RWPE2 (cell line): Measurements from ENCODE around the gene GALR2.
"Not testable (repeated sequence)": the region's sequence is repeated elsewhere in the genome, so short reads cannot be mapped to it uniquely, and the experiment has no call there.

Experiments
- ATAC-seq: fragments of 200-7000 bp; cut with Tn5 transposase; 3 replicates; pipeline ENCODE4 v1.9.1; 2021; ENCODE audit warnings: low read depth
- DNase-seq: peaks from one replicate; pipeline ENCODE4 v3.0.0-alpha.2; 2020; ENCODE audit warnings: low spot score
- H3K27ac ChIP-seq: fragments of 450-650 bp; 2 replicates; pipeline ENCODE4 v1.5.1; 2017; ENCODE audit warnings: mild to moderate bottlenecking; ENCODE audit not compliant: poor library complexity, severe bottlenecking
- H3K27me3 ChIP-seq: fragments of 250-450 bp; sonication (Bioruptor Pico); 2 replicates; pipeline ENCODE4 v1.5.1; 2021; ENCODE audit warnings: mild to moderate bottlenecking, moderate library complexity; ENCODE audit not compliant: insufficient read depth, poor library complexity, severe bottlenecking
- H3K36me3 ChIP-seq: fragments of 250-450 bp; sonication (Bioruptor Pico); 2 replicates; pipeline ENCODE4 v1.5.1; 2020; ENCODE audit warnings: low read depth, mild to moderate bottlenecking, moderate library complexity
- H3K4me1 ChIP-seq: fragments of 250-450 bp; sonication (Bioruptor Pico); 2 replicates; pipeline ENCODE4 v1.5.1; 2021; ENCODE audit warnings: mild to moderate bottlenecking, moderate library complexity; ENCODE audit not compliant: insufficient read depth, poor library complexity, severe bottlenecking
- H3K4me3 ChIP-seq: fragments of 250-450 bp; sonication (Bioruptor Pico); 2 replicates; pipeline ENCODE4 v1.5.1; 2021; ENCODE audit warnings: mild to moderate bottlenecking, moderate library complexity; ENCODE audit not compliant: severe bottlenecking
- H3K9me3 ChIP-seq: fragments of 250-450 bp; sonication (Bioruptor Pico); 2 replicates; pipeline ENCODE4 v1.5.1; 2021; ENCODE audit warnings: mild to moderate bottlenecking, moderate library complexity; ENCODE audit not compliant: severe bottlenecking
- TF ChIP-seq, protein P1 (sequence below): fragments of 450-650 bp; IDR thresholded peaks from one replicate; pipeline ENCODE4 v1.5.1; 2017; ENCODE audit warnings: mild to moderate bottlenecking, moderate library complexity; ENCODE audit not compliant: poor library complexity, severe bottlenecking

GALR2 gene

DNA sequence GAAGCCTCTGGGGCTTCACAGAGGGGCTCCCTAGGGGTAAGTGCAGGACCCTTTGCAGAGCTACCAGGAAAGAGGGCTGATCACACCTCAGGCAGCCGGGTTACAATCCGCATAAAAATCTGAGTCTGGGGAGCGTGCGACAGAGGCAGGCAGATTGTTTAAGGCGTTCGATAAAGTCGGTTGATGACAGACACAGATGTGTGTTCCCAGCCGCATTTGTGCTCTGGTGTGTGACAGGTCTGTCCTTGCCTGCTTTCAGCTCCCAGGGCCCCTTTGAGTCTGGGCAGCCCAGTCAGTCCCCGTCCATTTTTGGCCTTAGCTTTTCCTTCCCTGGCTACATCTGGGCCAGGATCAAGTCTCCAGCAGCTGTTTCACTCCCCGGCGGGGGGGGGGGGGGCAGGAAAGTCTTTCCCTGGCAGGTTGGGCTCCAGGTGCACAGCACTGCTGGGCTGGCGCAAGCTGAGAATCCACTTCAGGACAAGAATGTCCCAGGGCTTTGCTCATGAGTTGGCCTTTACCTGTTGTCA is 3.1 kb downstream of the GALR2 start:
- no peaks in the 10 kb centered on the region for H3K36me3 ChIP-seq
- H3K4me3 ChIP-seq = no peak overlapping the region
- H3K27ac ChIP-seq = no peak overlapping the region
- peaks cover 66% of the 10 kb centered on the region for H3K27me3 ChIP-seq
- TF ChIP-seq, protein P1, sequence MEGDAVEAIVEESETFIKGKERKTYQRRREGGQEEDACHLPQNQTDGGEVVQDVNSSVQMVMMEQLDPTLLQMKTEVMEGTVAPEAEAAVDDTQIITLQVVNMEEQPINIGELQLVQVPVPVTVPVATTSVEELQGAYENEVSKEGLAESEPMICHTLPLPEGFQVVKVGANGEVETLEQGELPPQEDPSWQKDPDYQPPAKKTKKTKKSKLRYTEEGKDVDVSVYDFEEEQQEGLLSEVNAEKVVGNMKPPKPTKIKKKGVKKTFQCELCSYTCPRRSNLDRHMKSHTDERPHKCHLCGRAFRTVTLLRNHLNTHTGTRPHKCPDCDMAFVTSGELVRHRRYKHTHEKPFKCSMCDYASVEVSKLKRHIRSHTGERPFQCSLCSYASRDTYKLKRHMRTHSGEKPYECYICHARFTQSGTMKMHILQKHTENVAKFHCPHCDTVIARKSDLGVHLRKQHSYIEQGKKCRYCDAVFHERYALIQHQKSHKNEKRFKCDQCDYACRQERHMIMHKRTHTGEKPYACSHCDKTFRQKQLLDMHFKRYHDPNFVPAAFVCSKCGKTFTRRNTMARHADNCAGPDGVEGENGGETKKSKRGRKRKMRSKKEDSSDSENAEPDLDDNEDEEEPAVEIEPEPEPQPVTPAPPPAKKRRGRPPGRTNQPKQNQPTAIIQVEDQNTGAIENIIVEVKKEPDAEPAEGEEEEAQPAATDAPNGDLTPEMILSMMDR = no peak
- no peak for DNase-seq
- no peaks in the 10 kb centered on the region for H3K9me3 ChIP-seq
- no peaks in the 10 kb centered on the region for H3K4me1 ChIP-seq
- no peak for ATAC-seq

DNA sequence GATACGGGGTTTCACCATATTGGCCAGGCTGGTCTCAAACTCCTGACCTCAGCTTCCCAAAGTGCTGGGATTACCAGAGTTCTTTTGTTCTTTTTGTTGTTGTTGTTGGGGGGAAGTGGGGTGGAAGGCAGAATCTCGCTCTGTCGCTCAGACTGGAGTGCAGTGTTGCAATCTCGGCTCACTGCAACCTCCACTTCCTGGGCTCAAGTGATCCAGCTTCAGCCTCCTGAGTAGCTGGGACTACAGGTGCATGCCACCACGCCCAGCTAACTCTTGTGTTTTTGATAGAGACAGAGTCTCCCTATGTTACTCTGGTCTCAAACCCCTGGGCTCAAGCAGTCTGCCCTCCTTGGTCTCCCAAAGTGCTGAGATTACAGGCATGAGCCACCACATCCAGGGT is 3.8 kb downstream of the GALR2 start:
- ATAC-seq, H3K9me3 ChIP-seq, DNase-seq, H3K36me3 ChIP-seq, H3K4me3 ChIP-seq, H3K27ac ChIP-seq, H3K4me1 ChIP-seq: not testable (repeated sequence)
- H3K27me3 ChIP-seq = peaks cover 66% of the 10 kb centered on the region

GRCh38 chr17:76078860-76079534 is 4.4 kb downstream of the GALR2 start, which contains the start of gene ZACN:
Gene ZACN, plus strand, starts transcription at chr17:76079182. Its CDS starts 83 bp downstream, at chr17:76079265.
- no peak within 1 kb of the TSS for H3K4me3 ChIP-seq
- H3K36me3 ChIP-seq = no peaks in the 10 kb centered on the region

GRCh38 chr17:76079535-76079955 is 5.0 kb downstream of the GALR2 start:
- TF ChIP-seq, protein P1 = no peak
- Histone ChIP-seq H3K27me3 (peaks cover 55% of the 10 kb centered on the region), H3K4me3 (no peak overlapping the region), H3K4me1 (no peaks in the 10 kb centered on the region), H3K9me3 (no peaks in the 10 kb centered on the region), H3K27ac (no peak overlapping the region), H3K36me3 (peaks cover 5% of the 10 kb centered on the region)
- DNase-seq (no peak), ATAC-seq (peak; percentile 1; the same call in 1 of the 3 replicates)

More at GRCh38 chr17:76078860-76079534, 4.4 kb downstream of the GALR2 start, which contains the start of gene ZACN:
- Histone ChIP-seq H3K9me3 (no peaks in the 10 kb centered on the region), H3K27ac (no peak within 1 kb of the TSS), H3K27me3 (peaks cover 60% of the 10 kb centered on the region), H3K4me1 (no peaks in the 10 kb centered on the region)
- ATAC-seq (no peak), DNase-seq (no peak)
- TF ChIP-seq, protein P1 = no peak

GRCh38 chr17:76079956-76080767 is 5.6 kb downstream of the GALR2 start:
- TF ChIP-seq, protein P1 = no peak
- peaks cover 10% of the 10 kb centered on the region for H3K36me3 ChIP-seq
- no peak overlapping the region for H3K27ac ChIP-seq
- ATAC-seq (peak; percentile 34; the same call in 2 of the 3 replicates), DNase-seq (no peak)
- H3K9me3 ChIP-seq = no peaks in the 10 kb centered on the region
- H3K27me3 ChIP-seq = peaks cover 49% of the 10 kb centered on the region
- H3K4me3 ChIP-seq = no peak overlapping the region
- no peaks in the 10 kb centered on the region for H3K4me1 ChIP-seq
